A549 treated with Mapracorat at 1 μM for 4 hours (cell line): ENCODE measurements around the gene TTLL7. TPM values are rescaled to one million over a fixed set of nuclear protein-coding genes. Genes with fewer than 3 reads are reported as not detected.

Experiments used
- total RNA-seq: library from RNA; stranded (reverse); fragments of 200-300 nt; extraction: Qiagen RNA extraction; gene quantifications from 5 replicates; pipeline ENCODE4 v1.2.3, GENCODE V29; 2022

The TTLL7 gene
- 2.2 to 4.3 TPM (median 2.9 TPM) in 5 replicates for total RNA-seq

GRCh38 chr1:83998498-83999315 lies at the start of gene TTLL7:
Gene TTLL7 (minus strand): TSS chr1:83999132. CDS start chr1:83952211, 46,921 bp downstream.

Other genes starting within 250 kb of the TTLL7 start
- gene PRKACB, start 145.1 kb upstream of the TTLL7 start, total RNA-seq: 5.7 to 8.8 TPM (median 8.2 TPM) in 5 replicates